Fibroblast of pulmonary artery (primary cell): ENCODE data around the gene MORC2.

Source experiments
- DNase-seq: peaks from one replicate; pipeline ENCODE4 v3.0.0-alpha.2; 2010; ENCODE audit warnings: low read depth
- H3K4me3 ChIP-seq: replicated peaks from 2 replicates; pipeline ENCODE4 v1.5.1; 2011; ENCODE audit warnings: low read depth, mild to moderate bottlenecking, control low read depth, low read length, moderate library complexity
- CTCF ChIP-seq: IDR thresholded peaks from 2 replicates; pipeline ENCODE4 v1.5.1; 2011; ENCODE audit warnings: mild to moderate bottlenecking, control low read depth, low read length, inconsistent platforms; ENCODE audit errors: missing control alignments

The MORC2 gene

GRCh38 chr22:30944986-30945385 is 23.6 kb downstream of the MORC2 start:
- no peak for DNase-seq
- no peak for TF ChIP-seq CTCF
- no peak overlapping the region for H3K4me3 ChIP-seq

- no peak for DNase-seq
- H3K4me3 ChIP-seq: no peak overlapping the region
- no peak for TF ChIP-seq CTCF
These were observed 25.2 kb downstream of the MORC2 start for GRCh38 chr22:30943368-30943767.

- no peak overlapping the region for H3K4me3 ChIP-seq
- no peak for DNase-seq
- TF ChIP-seq CTCF: no peak
These were observed 27.2 kb downstream of the MORC2 start for GRCh38 chr22:30941363-30941740.

- H3K4me3 ChIP-seq: no peak overlapping the region
- no peak for TF ChIP-seq CTCF
- no peak for DNase-seq
These were observed 27.8 kb downstream of the MORC2 start for GRCh38 chr22:30940685-30941362.

- no peak overlapping the region for H3K4me3 ChIP-seq
- TF ChIP-seq CTCF: no peak
- no peak for DNase-seq
These were observed 34.5 kb downstream of the MORC2 start for GRCh38 chr22:30934053-30934452.

- no peak overlapping the region for H3K4me3 ChIP-seq
- no peak for TF ChIP-seq CTCF
- no peak for DNase-seq
These were observed 35.1 kb downstream of the MORC2 start for GRCh38 chr22:30933457-30933856.

- no peak overlapping the region for H3K4me3 ChIP-seq
- DNase-seq: no peak
- no peak for TF ChIP-seq CTCF
These were observed 35.9 kb downstream of the MORC2 start for GRCh38 chr22:30932661-30933060.
